HK-2 (cell line): ENCODE results near the gene TXNL4A.
"Not testable (repeated sequence)": the region's sequence is repeated elsewhere in the genome, so short reads cannot be mapped to it uniquely, and the experiment has no call there.

Experiments used
- DNase-seq: peaks from one replicate; pipeline ENCODE4 v3.0.0-alpha.2; 2018; ENCODE audit not compliant: unreplicated experiment

TXNL4A gene

DNA sequence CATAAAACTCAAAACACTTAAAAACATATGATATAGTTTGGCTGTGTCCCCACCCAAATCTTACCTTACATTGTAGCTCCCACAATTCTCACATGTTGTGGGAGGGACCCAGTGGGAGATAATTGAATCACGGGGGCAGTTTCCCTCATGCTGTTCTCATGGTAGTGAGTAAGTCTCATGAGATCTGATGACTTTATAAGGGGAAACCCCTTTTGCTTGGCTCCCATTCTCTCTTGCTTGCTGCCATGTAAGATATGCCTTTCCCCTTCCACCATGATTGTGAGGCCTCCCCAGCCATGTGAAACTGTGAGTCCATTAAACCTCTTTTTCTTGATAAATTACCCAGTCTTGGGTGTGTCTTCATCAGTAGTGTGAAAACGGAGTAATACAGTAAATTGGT, 11.3 kb upstream of the TXNL4A start:
- DNase-seq: not testable (repeated sequence)

- DNase-seq: no peak
These were observed 3.1 kb upstream of the TXNL4A start for GRCh38 chr18:79991494-79991893.

DNA sequence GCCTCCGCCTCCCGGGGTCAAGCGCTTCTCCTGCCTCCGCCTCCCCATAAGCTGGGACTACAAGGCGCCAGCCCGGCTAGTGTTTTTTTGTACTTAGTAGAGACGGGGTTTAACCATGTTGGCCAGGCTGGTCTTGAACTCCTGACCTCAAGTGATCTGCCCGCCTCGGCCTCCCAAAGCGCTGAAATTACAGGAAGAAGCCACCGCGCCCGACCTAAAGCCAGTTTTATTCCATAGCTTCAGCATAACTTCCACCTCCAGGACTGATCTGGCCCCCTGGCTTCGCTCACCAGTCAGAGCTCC, 783 bp upstream of the TXNL4A start:
- DNase-seq: no peak

GRCh38 chr18:79988071-79988450, 302 bp downstream of the TXNL4A start:
- DNase-seq: peak; percentile 53

DNA sequence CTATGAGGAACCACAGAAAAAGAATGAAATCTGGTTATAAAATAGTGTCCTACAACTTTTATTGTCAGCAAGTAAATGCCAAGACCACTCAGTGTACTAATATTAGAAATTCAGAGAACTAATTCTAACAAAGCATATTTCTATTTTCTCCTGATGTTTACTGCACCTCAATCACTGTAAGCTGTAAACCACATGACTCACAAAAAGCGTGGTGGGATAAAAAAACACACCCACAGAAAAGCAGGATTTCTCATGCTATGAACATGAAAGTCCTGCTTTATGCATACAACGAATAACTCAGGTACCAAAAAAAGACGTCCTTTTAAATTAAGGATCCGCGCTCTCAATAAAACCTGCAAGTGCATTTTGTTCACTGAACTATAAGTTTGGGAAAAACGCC, 797 bp downstream of the TXNL4A start:
- no peak for DNase-seq

DNA sequence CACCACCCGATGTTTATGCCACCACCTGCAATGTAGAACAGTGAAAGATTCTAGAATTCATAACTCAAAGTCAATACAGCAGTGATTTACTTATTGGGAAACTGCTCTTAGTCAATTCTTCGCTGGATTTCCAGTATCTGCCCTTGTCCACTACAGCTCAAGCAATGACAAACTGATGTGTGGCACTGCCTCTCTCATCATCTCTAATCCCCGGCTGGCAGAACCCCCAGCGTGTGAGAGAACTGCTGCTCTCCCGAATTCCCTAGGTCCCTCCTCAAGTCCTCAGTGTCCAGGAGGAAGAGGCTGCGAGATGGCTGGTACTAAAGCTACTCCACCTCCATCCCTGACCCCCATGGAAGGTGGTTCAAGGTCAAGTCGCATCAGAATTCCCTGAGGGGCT, 1.6 kb downstream of the TXNL4A start:
- no peak for DNase-seq

- no peak for DNase-seq
These were observed 3.2 kb downstream of the TXNL4A start for GRCh38 chr18:79985172-79985571.

DNA sequence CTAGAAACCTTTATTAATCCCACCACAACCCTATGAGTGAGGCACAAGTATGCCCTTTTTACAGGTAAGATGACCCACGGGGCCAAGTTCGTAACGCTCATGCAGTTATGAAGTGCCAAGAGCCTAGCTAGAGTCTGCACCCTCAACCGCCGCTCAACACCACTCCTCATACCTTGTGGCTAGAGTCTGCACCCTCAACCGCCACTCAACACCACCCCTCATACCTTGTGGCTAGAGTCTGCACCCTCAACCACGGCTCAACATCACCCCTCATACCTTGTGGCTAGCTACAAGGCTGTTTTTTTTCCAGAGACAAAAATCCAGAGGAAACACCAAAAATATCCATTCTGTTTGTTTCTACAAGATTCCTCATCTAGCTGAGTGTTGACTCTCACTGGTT, 4.6 kb downstream of the TXNL4A start:
- no peak for DNase-seq

DNA sequence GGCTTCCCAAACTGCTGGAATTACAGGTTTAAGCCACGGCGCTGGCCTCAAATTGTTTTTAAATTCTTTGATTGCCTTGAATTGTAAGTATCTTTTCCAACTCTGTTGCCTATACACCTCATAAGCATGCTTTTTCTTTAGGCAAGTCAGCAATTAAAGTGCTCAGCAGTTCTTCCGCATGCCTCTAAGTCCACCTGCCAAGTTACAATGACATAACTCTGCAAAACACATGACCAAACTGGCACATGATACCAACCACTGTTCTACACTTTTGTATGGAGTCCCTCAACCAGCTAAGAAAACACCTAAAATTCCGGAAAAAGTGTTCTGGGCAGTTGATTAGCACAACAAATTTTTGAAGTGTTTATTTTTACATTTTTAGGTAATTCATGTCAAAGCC, 5.1 kb downstream of the TXNL4A start:
- no peak for DNase-seq

DNA sequence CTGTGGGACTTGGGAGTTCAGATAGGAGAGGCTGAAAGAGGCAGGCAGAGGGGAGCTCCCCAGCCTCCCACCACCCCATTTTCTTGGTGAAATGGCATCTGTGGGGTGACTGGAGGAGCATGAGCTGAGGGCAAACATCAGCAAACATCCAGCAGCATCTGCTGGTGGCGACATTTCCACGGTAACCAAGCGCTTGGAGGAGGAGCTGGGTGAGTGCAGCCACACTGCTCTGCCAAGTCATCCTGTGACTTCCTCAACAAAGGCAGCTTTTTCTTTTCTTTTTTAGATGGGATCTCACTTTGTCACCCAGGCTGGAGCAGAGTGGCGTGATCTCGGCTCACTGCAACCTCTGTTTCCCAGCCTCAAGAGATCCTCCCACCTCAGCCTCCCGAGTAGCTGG, 5.6 kb downstream of the TXNL4A start:
- no peak for DNase-seq

DNA sequence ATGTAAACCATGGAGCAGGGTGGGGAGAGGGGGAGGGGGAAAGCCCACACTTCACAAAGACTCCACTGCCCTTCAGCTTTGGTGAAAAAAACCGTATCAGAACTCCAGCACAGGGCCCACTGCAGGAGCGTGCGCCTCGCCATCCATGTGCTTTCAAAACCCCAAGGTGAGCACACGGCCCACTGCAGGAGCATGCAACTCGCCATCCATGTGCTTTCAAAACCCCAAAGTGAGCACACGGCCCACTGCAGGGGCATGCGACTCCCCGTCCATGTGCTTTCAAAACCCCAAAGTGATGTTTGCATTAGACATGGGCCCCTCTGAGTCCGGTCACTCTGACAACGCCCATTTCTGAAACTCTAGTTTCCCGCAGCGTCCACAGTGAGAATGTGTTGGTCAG, 7.8 kb downstream of the TXNL4A start:
- DNase-seq: no peak

DNA sequence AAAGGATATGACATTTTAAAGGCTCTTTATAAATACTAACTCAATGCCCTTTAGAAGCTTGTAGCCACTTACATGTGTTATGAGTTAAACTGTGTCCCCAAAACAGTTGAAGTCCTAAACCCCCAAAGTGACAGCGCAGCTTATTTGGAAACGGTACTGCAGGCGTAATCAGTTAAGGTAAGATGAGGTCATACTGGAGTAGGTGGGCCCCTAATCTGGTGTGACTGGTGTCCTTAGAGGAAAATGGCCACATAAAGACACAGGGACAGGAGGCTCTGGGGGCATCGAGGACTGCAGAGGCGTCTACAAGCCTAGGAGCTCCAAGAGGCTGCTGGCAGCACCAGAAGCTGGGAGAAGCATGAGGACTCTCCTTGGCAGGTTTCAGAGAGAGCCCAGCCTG, 8.5 kb downstream of the TXNL4A start:
- no peak for DNase-seq

DNA sequence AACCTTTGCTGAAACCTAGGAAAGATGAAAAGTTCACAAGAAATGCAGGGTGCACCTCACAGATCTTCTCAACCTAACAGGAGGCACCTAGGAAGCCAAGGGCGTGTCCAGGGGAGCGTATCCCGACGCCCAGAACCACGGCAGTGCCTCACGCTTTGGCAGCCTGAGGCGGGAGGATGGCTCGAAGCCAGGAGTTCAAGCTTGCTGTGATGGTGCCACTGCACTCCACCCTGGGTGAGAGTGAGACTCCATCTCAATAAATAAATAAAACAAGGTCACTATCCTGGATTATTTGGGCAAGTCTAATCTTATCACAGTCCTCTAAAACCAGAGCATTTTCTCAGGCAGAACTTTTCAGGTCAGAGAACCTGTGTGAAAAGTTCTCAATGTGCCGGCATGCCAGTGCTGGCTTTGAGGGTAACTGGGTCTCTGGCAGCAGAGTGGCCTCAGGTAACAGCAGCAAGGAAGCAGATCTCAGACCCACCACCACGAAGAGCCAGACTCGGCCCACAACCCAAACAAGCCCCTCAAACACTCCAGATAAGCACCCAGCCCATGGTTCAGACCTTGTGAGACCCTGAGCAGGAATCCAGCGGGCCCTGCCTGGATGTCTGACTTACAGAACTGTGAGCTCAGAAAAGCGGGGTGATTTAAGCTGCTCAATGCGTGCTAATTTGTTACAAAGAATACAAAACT, 12.2 kb downstream of the TXNL4A start:
- DNase-seq: no peak

- DNase-seq: no peak
These were observed 13.3 kb downstream of the TXNL4A start for GRCh38 chr18:79975043-79975442.

DNA sequence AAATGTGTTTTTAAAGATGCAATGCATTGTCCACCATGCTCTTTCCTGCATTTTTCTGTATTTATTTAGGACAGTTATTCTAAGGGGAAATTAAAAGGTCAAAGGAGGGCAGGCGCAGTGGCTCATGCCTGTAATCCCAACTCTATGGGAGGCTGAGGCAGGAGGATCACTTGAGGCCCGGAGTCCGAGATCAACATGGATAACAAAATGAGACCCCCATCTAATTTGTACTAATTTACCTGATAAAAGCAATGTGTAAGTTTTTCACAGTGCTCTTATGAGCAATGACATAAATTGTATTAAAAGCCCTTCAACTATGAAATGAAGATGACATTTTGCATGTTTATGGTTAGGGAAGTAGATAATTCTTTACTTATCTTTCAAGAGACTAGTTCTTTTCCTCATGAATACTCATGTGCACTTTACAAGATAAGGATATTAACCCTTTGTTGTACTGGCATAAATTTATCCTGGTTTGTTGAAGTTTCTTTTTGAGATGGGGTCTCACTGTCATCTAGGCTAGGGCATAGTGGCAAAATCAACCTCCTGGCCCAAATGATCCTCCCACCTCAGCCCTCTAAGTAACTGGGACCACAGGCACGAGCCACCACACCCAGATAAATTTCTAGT, 14.2 kb downstream of the TXNL4A start:
- DNase-seq: no peak

DNA sequence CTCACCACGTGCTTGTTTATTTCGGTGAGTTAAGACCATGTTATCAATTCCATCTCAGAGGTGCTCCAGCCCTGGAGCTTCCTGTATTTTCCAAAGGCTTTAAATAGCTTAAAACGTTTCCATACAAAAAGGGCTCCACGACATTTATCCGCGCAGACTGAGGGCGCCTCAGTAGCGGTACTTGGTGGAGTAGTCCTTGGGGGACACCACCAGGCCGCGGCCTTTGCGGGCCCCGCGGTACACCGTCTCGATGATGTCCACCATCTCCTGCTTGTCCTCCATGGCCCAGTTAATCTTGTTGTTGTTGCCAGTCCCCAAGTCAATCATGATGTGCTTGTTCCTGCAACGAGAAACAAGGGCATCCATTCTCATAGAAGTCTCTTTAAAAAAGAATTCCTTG, 14.8 kb downstream of the TXNL4A start:
- DNase-seq: no peak

DNA sequence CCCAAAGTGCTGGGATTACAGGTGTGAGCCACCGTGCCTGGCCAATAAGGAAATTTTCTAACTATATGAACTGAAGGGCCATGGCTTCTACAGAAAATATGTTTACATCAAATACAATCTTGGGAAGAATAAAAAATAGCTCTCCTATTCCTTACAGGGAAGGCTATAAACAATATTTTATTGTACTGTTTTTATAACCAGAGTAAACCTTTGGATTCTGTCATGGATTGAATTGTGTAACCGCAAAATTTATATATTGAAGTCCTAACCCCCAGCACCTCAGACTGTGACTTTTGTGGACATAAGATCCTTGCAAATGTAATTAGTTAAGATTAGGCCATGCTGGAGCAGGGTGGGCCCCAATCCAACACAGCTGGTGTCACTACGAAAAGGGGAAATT, 15.6 kb downstream of the TXNL4A start:
- DNase-seq: no peak

GRCh38 chr18:79971986-79972385, 16.4 kb downstream of the TXNL4A start:
- no peak for DNase-seq

- DNase-seq: no peak
These were observed 17.0 kb downstream of the TXNL4A start for GRCh38 chr18:79971211-79971952.

DNA sequence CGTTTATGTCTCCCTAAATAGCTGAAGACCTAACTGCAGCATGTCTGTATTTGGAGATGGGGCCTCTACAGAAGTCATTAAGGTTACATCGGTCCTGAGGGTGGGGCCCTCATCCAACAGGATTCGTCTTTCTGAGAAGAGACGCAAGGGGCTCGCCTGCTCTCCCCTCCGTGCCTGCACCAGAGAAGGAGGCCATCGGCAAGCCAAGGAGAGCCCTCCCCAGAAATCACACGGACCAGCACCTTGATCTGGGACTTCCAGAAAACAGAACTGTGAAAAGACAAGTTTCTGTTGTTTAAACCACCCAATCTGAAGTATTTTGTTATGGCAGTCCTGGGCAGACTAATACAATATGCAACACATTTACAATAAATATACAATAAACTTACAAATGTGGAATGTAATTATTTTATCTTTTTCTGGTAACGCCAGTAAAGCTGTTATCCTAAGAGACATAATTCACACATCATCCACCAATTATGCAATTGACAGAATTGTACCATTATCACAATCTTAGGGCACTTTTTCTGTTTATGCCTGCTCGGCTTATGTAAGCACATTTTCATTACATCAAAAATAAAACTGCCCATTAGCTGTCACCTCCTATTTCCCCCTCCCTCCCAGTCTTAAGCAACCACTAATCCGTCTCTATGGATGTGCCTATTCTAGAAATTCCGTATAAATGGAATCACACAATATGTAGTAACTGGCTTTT, 17.8 kb downstream of the TXNL4A start:
- DNase-seq: no peak

GRCh38 chr18:79965119-79965902, 23.1 kb downstream of the TXNL4A start:
- DNase-seq: peak; percentile 56
